Type B pancreatic cell (in vitro differentiated cells): ENCODE measurements around the gene SLC25A40. TPM values are rescaled to one million over a fixed set of nuclear protein-coding genes. Genes with fewer than 3 reads are reported as not detected.
"Not testable (repeated sequence)": the region's sequence is repeated elsewhere in the genome, so short reads cannot be mapped to it uniquely, and the experiment has no call there.

ENCODE experiments used
- DNase-seq: peaks from one replicate; pipeline ENCODE4 v3.0.0; 2021; ENCODE audit warnings: mixed read lengths; ENCODE audit not compliant: unreplicated experiment; ENCODE audit errors: extremely low spot score
- H3K27ac Mint-ChIP-seq: 2 replicates; pipeline ENCODE4 v1.8.0; 2021; ENCODE audit warnings: mild to moderate bottlenecking, mixed read lengths
- H3K27me3 Mint-ChIP-seq: 2 replicates; pipeline ENCODE4 v1.8.0; 2021; ENCODE audit warnings: mixed read lengths
- H3K36me3 Mint-ChIP-seq: 2 replicates; pipeline ENCODE4 v1.8.0; 2021; ENCODE audit warnings: mixed read lengths
- H3K4me1 Mint-ChIP-seq: one replicate; pipeline ENCODE4 v1.8.0; 2021; ENCODE audit warnings: mixed read lengths; ENCODE audit not compliant: unreplicated experiment
- H3K4me3 Mint-ChIP-seq: 2 replicates; pipeline ENCODE4 v1.8.0; 2021; ENCODE audit warnings: mild to moderate bottlenecking, mixed read lengths
- H3K9me3 Mint-ChIP-seq: 2 replicates; pipeline ENCODE4 v1.8.0; 2021; ENCODE audit warnings: mixed read lengths
- CTCF ChIP-seq: fragments of 200-600 bp; sonication (generic); conservative IDR thresholded peaks from 2 replicates; pipeline ENCODE4 v1.5.0; 2021; ENCODE audit warnings: antibody characterized with exemption, mild to moderate bottlenecking
- total RNA-seq: library from RNA; stranded (reverse); gene quantifications from 2 replicates; pipeline ENCODE4 v1.2.1, GENCODE V29; 2021; ENCODE audit warnings: low replicate concordance

The SLC25A40 gene
- total RNA-seq, 1 donor from 2014 or later = 21.9 TPM

GRCh38 chr7:87878208-87878735, 2.1 kb upstream of the SLC25A40 start:
- Mint-ChIP-seq H3K4me1 (peaks cover 30% of the 10 kb centered on the region), H3K36me3 (peaks cover 14% of the 10 kb centered on the region), H3K9me3 (no peaks in the 10 kb centered on the region), H3K27me3 (no peaks in the 10 kb centered on the region), H3K4me3 (peak overlapping the region; percentile 95), H3K27ac (peak overlapping the region; percentile 25)
- DNase-seq = no peak
- TF ChIP-seq CTCF = no peak

GRCh38 chr7:87877366-87878040, 1.3 kb upstream of the SLC25A40 start:
- no peak for DNase-seq
- peaks cover 30% of the 10 kb centered on the region for H3K4me1 Mint-ChIP-seq
- peaks cover 4% of the 10 kb centered on the region for H3K9me3 Mint-ChIP-seq
- peaks cover 20% of the 10 kb centered on the region for H3K36me3 Mint-ChIP-seq
- H3K27me3 Mint-ChIP-seq = no peaks in the 10 kb centered on the region
- H3K4me3 Mint-ChIP-seq = peak overlapping the region; percentile 95
- TF ChIP-seq CTCF = no peak
- H3K27ac Mint-ChIP-seq = peak overlapping the region; percentile 98

- H3K4me1 Mint-ChIP-seq = peaks cover 30% of the 10 kb centered on the region
- peak overlapping the region; percentile 95 for H3K4me3 Mint-ChIP-seq
- peaks cover 27% of the 10 kb centered on the region for H3K36me3 Mint-ChIP-seq
- no peak for TF ChIP-seq CTCF
- H3K9me3 Mint-ChIP-seq = peaks cover 9% of the 10 kb centered on the region
- peak; percentile 73 for DNase-seq
- peak overlapping the region; percentile 98 for H3K27ac Mint-ChIP-seq
- no peaks in the 10 kb centered on the region for H3K27me3 Mint-ChIP-seq
These were observed 692 bp upstream of the SLC25A40 start for GRCh38 chr7:87876869-87877234.

- H3K27ac Mint-ChIP-seq = peak overlapping the region; percentile 98
- no peaks in the 10 kb centered on the region for H3K27me3 Mint-ChIP-seq
- H3K4me1 Mint-ChIP-seq = peaks cover 26% of the 10 kb centered on the region
- peaks cover 9% of the 10 kb centered on the region for H3K9me3 Mint-ChIP-seq
- H3K36me3 Mint-ChIP-seq = peaks cover 35% of the 10 kb centered on the region
- no peak for TF ChIP-seq CTCF
- DNase-seq = peak; percentile 75
- H3K4me3 Mint-ChIP-seq = peak overlapping the region; percentile 95
These were observed 765 bp downstream of the SLC25A40 start for GRCh38 chr7:87875151-87876039.

GRCh38 chr7:87874066-87874465, 2.1 kb downstream of the SLC25A40 start:
- Mint-ChIP-seq H3K4me3 (peak overlapping the region; percentile 95), H3K27me3 (no peaks in the 10 kb centered on the region), H3K4me1 (peaks cover 25% of the 10 kb centered on the region), H3K36me3 (peaks cover 35% of the 10 kb centered on the region), H3K27ac (no peak overlapping the region), H3K9me3 (peaks cover 9% of the 10 kb centered on the region)
- DNase-seq = no peak
- no peak for TF ChIP-seq CTCF

- not testable (repeated sequence) for H3K4me3 Mint-ChIP-seq, H3K27me3 Mint-ChIP-seq, H3K27ac Mint-ChIP-seq, DNase-seq, H3K9me3 Mint-ChIP-seq
- Mint-ChIP-seq H3K36me3 (peaks cover 35% of the 10 kb centered on the region), H3K4me1 (peaks cover 23% of the 10 kb centered on the region)
These were observed 2.8 kb downstream of the SLC25A40 start for GRCh38 chr7:87873328-87873727.
